Activated T-cell treated with anti-CD3 and anti-CD28 coated beads for 48 hours (primary cell): Measurements from ENCODE around the gene EPN1.

ENCODE experiments used
- DNase-seq: peaks from one replicate; pipeline ENCODE4 v3.0.0-alpha.2; 2020; ENCODE audit warnings: low read depth

The EPN1 gene

DNA sequence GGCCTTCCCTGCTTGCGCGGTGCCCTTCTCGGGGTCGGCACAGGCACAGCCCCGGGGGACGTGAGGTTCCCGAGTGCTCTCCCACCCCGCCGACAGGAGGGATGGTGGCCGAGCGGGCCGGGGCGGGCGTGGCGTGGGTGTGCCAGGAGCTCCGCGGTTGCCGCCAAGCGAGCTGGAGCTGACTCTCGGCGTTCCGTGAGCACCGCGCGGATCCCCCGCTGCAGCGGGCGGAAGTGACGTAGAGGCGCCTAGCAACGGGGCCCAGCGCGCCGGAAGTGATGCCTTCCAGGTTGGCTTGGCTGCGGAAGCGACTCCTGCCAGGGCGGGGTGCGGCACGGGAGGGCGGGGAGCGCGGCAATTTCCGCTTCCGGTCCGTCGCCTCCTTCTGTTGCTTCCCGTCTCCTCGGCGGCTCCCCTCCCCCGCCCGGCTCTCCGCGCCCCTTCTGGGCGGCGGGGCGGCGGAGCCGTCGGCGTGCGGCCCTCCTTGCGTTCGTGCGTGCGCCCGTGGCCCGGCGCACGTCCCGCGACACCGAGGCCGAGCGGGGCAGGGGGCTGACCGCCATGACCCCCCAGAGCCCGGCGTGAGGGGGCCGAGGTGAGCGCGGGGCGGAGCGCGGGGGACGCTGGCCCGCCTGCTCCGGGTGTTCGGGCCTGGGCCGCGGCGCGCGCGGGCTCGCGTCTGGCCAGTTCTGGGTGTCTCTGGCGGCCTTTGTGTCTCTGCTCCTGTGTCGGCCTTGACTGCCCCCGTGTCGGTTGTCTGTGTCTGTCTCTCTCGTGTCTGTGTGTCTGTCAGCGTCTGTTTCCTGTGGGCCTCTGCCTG is at the start of gene EPN1:
TSS of gene EPN1 (plus strand) at position 386 of the 820 bp plus-strand sequence. CDS start 3,402 bp downstream, outside the sequence.
- peak; percentile 98 for DNase-seq

GRCh38 chr19:55626350-55626749 is 48.7 kb upstream of the EPN1 start:
- peak; percentile 33 for DNase-seq

DNA sequence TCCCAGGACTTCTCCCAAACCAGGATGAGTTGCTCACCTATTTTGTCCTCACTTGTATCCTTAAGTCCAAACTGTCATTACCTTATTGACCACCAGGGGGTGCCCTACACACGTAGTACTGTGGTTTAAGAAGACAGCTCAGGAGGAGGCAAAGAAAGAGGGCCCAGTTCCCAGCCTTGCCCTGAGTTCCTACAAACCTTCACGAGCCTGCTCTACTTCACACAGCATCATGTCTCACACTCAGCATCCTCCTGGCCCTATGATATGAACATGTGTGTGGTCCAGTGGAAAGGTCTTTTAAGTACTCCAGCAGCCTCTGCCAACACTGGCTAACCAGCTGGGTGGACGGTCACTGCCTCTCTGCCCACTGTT is 42.6 kb upstream of the EPN1 start:
- peak; percentile 68 for DNase-seq

GRCh38 chr19:55633861-55634260 is 41.2 kb upstream of the EPN1 start:
- DNase-seq: no peak

DNA sequence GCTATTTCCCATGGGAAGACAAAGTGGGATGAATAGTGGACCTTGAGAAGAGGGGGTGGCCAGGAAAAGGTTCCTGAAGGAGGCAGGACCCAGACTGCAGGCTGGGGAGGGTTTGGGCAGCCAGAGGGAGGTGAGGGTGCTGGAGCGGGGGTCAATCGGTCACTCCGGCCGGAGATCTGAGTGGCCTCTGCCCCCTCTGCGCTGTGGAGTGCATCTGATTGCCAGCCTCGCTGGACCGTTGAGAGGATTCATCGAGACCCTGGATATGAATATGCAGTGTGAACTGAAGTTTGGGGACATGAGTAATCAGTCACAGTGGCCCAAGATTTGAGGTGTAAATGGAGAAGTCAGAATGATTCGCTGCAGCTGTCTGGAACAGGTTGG is 39.7 kb upstream of the EPN1 start:
- DNase-seq: no peak

- no peak for DNase-seq
These were observed 39.1 kb upstream of the EPN1 start for GRCh38 chr19:55635856-55636440.

GRCh38 chr19:55636723-55637122 is 38.3 kb upstream of the EPN1 start:
- no peak for DNase-seq

DNA sequence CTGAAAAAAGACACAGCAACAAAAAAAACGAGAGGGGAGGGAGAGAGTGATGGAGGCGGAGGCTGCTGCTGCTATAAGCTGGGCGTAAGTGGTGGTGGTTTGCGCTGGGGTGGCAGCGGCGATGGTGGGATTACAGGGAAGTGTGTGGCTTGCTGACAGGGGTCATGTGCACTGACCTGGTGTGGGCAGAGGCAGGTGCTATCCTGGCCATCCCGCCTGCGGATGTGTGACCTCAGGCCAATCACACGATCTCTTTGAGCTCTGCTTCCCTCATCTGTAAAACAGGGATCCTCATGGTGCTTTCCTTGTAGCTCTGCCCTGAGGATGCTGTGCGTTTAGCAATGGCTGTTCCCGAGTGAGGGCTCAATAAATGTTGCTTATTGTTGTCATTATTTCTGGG is 37.5 kb upstream of the EPN1 start:
- DNase-seq: no peak

GRCh38 chr19:55638864-55639359 is 36.1 kb upstream of the EPN1 start:
- DNase-seq: peak; percentile 59

GRCh38 chr19:55640043-55640576 is 34.9 kb upstream of the EPN1 start:
- DNase-seq: peak; percentile 77

GRCh38 chr19:55640577-55641425 is 34.2 kb upstream of the EPN1 start, which contains the start of gene ZNF580:
TSS of gene ZNF580 (plus strand) at chr19:55641002. CDS start at chr19:55642509, 1,507 bp downstream.
- DNase-seq: peak; percentile 73

DNA sequence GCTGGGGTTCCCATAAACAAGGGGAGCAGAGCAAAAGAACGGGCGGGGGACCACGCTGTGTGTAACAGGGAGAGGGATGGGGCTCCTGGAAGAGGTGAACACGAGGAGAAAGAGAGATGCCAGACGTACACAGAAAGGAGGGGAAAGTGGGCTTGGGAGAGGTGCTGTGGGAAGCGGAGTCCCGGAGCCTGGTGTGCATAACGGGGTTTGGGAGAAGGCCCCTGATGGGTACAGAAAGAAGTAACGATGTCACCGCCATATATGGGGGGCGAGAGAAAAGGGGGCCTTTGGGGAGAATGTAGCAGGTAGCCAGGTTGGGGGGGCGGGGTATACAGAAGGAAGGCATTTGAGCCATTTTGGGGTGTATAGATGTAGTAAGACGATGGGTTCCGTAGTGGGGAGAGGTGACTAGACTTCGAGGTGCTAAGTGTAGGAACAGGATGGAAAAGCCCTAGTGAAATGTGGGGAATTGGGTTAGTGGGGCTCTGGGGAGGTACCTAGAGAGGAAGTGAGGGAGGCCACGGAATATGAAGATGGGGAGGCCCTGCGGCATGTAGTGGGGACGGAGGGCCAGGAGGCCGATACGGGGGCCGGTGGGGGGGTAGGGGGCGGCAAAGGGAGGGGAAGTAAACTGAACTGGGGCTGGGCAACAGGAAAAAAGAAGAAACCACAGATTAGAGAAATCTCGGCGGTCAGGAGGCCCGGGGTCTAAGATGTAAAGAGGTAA is 33.4 kb upstream of the EPN1 start:
- no peak for DNase-seq

DNA sequence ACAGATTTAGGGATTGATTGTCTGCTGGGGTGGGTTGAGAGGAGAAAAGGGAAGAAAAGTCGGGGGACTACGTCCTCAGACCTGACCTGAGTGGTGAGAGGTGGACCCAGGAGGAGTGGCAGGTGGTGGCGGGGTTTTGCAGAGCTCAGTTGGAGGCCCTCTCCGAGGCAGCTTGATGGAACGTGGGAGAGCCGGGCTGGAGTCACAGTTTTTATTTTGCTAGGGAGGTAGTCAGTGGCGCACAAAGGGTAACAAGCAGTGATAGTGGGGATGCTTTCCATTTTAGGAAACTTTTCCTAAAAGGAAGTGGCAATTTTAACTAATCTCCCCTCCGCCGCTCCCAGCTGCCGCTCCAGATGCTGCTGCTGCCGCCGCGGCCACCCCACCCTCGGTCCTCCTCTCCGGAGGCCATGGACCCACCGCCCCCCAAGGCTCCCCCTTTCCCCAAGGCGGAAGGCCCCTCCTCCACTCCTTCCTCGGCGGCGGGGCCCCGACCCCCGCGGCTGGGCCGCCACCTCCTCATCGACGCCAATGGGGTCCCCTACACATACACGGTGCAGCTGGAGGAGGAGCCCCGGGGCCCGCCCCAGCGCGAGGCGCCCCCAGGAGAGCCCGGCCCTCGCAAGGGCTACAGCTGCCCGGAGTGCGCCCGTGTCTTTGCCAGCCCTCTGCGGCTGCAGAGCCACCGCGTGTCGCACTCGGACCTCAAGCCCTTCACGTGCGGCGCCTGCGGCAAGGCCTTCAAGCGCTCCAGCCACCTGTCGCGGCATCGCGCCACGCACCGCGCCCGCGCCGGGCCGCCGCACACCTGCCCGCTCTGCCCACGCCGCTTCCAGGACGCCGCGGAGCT is 32.6 kb upstream of the EPN1 start:
- DNase-seq: no peak

DNA sequence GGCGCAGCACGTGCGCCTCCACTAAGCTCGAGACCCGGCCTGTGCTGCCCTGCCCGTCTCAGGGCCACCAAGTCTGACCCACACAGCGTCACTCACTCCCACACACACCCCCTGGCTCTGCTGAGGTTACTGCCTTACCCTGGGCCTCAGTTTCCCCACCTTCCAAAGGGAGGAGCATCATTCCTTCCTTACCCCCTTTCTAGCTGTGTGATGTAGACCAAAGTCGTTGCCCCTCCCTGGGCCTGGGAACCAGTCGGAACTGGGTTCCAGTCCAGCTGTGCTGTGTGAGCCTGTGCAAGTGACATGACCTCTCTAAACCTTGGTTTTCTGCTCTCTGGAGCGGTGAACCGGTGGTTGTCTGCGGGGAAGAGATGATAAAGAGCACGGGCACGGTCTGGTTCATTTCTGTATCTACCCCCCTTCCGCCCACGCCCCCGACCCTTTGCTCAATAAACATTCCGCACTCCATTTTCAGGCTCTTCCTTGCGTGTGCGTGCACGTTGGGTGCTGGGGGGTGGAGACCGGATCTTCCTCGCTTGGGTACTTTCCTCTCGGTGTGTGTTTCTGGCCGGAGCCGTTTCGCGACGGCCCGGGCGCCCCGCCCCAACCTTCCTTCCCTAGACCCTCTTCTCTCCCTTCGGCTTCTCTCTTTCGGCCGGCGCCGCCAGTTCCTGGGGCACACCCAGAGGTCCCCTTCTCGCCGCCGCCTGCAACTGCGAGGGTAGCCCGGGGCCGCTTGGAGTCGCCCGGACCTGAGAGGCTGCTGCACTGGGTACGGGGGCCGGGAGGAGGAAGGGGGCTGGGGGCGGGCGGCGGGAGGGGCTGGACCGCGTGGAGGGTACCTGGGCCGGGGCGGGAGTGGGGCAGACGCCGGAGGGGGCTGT is 31.8 kb upstream of the EPN1 start, which contains the start of gene ZNF581:
TSS of gene ZNF581 (plus strand) at position 647 of the 884 bp plus-strand sequence. CDS start 923 bp downstream, outside the sequence.
- peak; percentile 80 for DNase-seq

DNA sequence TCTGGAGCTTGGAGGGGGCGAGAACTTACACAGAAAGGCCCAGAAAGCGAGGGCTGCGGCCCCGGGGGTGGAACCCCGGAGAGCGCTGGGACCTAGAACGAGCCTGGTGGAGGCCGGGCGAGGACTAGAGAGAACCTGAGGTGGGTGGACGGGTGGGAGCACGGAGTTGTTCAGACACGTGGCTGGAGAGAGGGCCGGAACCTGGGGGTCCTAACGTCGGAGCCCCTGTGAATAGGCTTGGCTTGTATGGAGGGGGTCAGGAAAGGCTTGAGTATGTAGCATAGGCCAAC is 31.2 kb upstream of the EPN1 start:
- DNase-seq: no peak

DNA sequence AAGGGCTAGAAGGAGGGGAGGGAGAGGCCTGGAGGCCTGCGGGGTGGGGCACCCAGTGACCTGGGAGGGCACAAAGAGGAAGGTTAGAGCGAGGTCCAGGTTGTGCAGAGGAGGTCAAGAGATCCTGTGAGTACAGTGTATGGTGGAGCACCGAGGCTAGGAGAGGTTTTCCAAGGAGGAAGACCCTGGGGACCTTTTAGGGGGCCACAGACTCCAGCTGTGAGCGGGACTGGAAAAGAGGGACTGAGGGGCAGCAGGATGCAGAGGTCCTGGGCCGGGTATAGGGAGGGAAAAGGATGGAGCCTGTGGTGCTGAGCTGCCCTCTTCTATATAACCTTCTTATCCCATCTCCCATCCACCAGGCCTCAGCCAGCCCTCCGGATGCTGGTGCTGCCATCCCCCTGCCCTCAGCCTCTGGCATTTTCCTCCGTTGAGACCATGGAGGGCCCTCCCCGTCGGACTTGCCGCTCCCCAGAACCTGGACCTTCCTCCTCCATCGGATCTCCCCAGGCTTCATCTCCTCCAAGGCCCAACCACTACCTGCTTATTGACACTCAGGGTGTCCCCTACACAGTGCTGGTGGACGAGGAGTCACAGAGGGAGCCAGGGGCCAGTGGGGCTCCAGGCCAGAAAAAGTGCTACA is 30.7 kb upstream of the EPN1 start:
- DNase-seq: no peak

GRCh38 chr19:55644842-55645511 is 30.0 kb upstream of the EPN1 start:
- no peak for DNase-seq

DNA sequence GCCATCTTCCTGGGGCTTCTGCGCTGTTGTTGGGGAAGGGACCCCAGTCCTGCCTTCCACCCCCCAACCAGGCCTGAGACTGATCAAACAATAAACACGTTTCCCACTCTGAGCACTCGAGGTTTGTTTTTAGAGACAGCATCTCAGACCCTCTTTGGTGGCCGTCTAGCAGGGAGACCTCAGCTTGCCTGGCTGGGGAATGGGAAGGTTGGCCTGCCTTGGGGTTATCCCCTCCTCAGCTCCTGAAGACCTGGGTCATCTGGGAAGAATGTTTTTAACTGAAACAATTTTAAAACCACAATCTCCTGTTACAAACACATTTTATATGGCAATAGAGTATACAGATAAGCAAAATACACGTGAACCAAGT is 29.5 kb upstream of the EPN1 start:
- no peak for DNase-seq
